Activated CD8-positive, alpha-beta T cell treated with anti-CD3 and anti-CD28 coated beads, Interleukin-2, amount 10 ng/mL, durations not matched to agents 7 days and 5 days (primary cell): Measurements from ENCODE around the gene MTG1. TPM values are rescaled to one million over a fixed set of nuclear protein-coding genes. Genes with fewer than 3 reads are reported as not detected.
"Not testable (repeated sequence)": the region's sequence is repeated elsewhere in the genome, so short reads cannot be mapped to it uniquely, and the experiment has no call there.

Source experiments
- ATAC-seq: fragments of 150-1000 bp; cut with Tn5 transposase; one replicate; pipeline ENCODE4 v1.10.0; 2021; ENCODE audit warnings: moderate library complexity
- CTCF ChIA-PET: fragments of 350-600 bp; sonication (Branson Sonifier 250); formaldehyde crosslinking; loops from one replicate; lab custom pipeline; 2021; ENCODE audit warnings: antibody characterized with exemption; lab: Charles Lee
- POLR2A ChIA-PET: fragments of 350-600 bp; sonication (Branson Sonifier 250); formaldehyde crosslinking; loops from one replicate; lab custom pipeline; 2021; ENCODE audit warnings: antibody characterized with exemption; lab: Charles Lee
- DNase-seq: peaks from one replicate; pipeline ENCODE4 v3.0.0-alpha.2; 2020
- H3K27ac Mint-ChIP-seq: one replicate; pipeline ENCODE4 v1.8.0; 2021; ENCODE audit warnings: mild to moderate bottlenecking, mixed read lengths
- H3K27me3 Mint-ChIP-seq: one replicate; pipeline ENCODE4 v1.8.0; 2021; ENCODE audit warnings: low read depth, mixed read lengths
- H3K36me3 Mint-ChIP-seq: one replicate; pipeline ENCODE4 v1.8.0; 2021; ENCODE audit warnings: low read depth, mixed read lengths
- H3K4me1 Mint-ChIP-seq: one replicate; pipeline ENCODE4 v1.8.0; 2021; ENCODE audit warnings: low read depth, mixed read lengths
- H3K4me3 Mint-ChIP-seq: one replicate; pipeline ENCODE4 v1.8.0; 2021; ENCODE audit warnings: mild to moderate bottlenecking, mixed read lengths
- H3K9me3 Mint-ChIP-seq: one replicate; pipeline ENCODE4 v1.8.0; 2022; ENCODE audit warnings: mixed read lengths; ENCODE audit not compliant: insufficient read depth
- total RNA-seq, 2 experiments: library from RNA; stranded (reverse); gene quantifications; one replicate each; pipeline ENCODE4 v1.2.3, GENCODE V29; 2021

MTG1 gene
- total RNA-seq, 2 experiments from 2014 or later, result 51.8 to 54.8 TPM

DNA sequence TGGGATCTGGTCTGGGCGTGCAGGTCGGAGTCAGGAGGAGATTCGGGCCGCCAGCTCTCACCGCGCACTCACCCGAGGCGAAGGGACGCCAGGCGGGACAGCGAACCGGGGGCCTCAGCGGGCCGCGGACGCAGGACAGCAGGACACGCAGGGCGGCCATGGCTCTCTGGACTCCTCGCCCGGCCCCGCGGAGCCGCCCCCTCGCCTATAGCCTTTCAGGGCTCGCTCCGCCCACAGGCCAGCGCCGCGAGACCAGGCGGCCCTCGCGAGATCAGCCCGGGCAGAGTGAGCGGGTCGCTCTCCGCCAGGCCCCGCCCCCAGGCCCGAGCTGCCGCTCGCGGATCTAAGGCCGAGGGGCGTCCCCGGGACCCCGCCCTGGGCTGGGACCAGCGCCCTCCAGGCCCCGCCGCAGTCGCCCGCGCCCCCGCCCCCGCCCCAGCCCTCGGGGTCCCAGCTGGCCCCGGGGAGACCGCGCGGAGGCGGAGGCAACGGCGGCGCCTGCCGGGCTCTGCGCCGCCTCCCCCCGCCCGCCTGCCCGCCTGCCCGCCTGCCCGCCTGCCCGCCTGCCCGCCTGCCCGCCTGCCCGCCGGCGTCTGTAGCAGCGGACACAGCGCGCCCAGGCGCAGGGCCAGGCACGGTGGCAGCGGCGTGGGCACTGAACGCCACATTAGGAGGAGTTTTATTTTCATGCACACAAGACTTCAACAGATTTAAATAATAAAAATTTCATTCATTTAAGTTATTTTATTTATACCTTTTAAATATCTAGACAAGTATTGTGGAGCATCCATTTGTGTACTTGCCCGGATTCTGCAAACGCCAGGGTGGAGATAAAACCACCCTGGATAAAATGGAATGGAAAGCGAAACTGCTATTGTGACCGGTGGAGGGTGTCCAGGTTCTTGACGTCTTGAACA is 20.5 kb upstream of the MTG1 start, which contains the start of gene ECHS1:
Gene ECHS1, minus strand, starts transcription at position 181 of the 917 bp plus-strand sequence. Its CDS starts 21 bp downstream, at position 160.
- Mint-ChIP-seq H3K27me3 (peaks cover 22% of the 10 kb centered on the region), H3K4me3 (peak within 1 kb of the TSS; percentile 78), H3K36me3 (peaks cover 12% of the 10 kb centered on the region), H3K9me3 (no peaks in the 10 kb centered on the region), H3K4me1 (peaks cover 15% of the 10 kb centered on the region), H3K27ac (peak within 1 kb of the TSS; percentile 73)
- ChIA-PET POLR2A (interaction anchor here (0.9 kb wide), 1 partner anchor 13 kb away, joined by 3 read pairs; no protein-coding TSS in a partner anchor), CTCF (interaction anchor here (1.0 kb wide), 1 partner anchor 44 kb away, joined by 4 read pairs; no protein-coding TSS in a partner anchor)
- DNase-seq (peak; percentile 95), ATAC-seq (peak; percentile 99)

DNA sequence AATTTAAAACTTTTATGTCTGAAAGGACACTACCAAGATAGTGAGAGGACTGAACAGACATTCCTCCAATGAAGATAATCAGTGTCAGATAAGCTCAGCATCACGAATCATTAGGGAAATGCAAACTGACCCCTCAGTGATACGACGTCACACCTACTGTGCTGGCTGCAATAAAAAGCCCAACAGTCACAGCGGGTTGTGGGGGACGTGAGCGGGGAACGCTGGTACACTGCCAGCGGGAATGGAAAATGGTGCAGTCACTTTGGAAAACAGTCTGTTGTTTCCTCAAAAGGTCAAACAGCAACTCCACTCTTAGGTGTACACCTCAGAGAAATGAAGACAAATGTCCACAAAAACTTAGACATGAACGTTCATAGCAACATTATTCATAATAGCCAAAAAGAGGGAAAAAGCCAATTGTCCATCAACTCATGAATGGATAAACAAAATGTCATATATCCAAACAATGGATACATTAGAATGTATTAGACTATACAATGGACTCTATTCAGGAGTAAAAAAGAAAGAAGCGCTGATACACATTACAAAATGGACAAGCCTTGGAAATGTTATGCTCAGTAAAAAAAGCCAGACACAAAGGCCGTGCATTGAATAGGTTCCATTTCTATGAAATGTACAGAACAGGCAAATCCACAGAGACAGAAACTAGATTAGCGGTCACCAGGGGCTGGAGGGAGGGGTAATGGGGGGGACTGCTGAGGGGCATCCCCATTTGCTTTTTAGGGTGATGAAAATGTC is 18.4 kb upstream of the MTG1 start:
- Mint-ChIP-seq H3K9me3 (no peaks in the 10 kb centered on the region), H3K27ac (no peak overlapping the region), H3K27me3 (peaks cover 22% of the 10 kb centered on the region), H3K4me3 (no peak overlapping the region), H3K36me3 (peaks cover 4% of the 10 kb centered on the region), H3K4me1 (peaks cover 17% of the 10 kb centered on the region)
- DNase-seq (no peak), ATAC-seq (no peak)
- POLR2A ChIA-PET, result no interaction called here
- CTCF ChIA-PET, result no interaction called here

DNA sequence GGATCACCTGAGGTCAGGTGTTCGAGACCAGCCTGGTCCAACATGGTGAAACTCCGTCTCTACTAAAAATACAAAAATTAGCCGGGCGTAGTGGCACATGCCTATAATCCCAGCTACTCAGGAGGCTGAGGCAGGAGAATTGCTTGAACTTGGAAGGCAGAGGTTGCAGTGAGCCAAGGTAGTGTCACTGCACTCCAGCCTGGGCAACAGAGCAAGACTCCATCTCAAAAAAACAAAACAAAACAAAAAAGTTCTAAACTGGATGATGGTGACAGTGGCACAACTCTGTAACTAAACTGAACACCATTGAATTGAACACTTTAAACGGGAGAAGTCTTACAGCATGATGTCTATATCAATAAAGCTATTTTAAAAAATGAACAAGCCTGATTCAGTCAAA is 17.8 kb upstream of the MTG1 start:
- H3K4me3 Mint-ChIP-seq, H3K9me3 Mint-ChIP-seq, DNase-seq, H3K36me3 Mint-ChIP-seq, H3K27ac Mint-ChIP-seq, CTCF ChIA-PET, ATAC-seq: not testable (repeated sequence)
- peaks cover 22% of the 10 kb centered on the region for H3K27me3 Mint-ChIP-seq
- POLR2A ChIA-PET, result interaction anchor here (2.7 kb wide), 1 partner anchor 14 kb away, joined by 18 read pairs; no protein-coding TSS in a partner anchor
- H3K4me1 Mint-ChIP-seq, result peaks cover 17% of the 10 kb centered on the region

DNA sequence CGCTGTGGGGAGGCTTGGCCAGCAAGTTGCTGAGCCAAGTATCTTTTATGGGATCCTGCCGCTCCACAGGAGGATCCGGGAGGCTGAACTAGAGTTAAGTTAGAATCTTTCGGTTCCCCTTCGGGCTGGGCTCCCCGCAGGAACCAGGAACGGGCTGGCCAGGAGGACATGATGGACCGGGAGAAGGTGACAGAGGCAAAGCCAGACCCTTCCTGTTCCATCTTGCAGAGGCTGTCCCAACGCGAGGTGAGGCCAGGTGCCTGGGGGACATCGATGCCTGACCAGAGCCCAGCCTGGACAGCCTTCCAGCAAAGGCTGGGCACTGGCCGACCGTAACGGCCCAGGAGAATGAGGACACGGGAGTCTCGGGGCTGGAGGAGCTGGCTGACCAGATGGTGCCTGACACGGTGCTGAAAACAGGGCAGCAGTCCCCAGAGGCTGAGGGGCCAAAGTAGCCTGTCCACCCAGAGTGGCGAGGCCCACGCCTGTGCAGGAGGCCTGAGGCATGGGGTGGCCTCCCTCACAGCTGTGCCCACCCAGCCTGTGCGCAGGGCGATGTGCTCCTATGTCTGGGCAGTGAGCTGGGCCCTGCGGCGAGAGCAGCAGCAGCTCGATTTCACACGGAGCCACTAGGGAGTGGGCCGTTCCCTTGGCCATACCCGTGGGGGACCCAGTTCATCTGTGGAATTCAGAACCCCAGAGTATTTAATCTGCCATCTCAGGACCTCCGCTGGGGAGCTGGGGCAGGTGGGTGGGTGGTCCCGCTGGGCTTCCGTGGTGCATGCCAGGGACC is 16.7 kb upstream of the MTG1 start:
- no peak overlapping the region for H3K27ac Mint-ChIP-seq
- DNase-seq (no peak), ATAC-seq (no peak)
- no peaks in the 10 kb centered on the region for H3K9me3 Mint-ChIP-seq
- CTCF ChIA-PET, result no interaction called here
- H3K4me1 Mint-ChIP-seq, result peaks cover 13% of the 10 kb centered on the region
- POLR2A ChIA-PET, result interaction anchor here (1.3 to 2.7 kb wide), 2 partner anchors 13 to 16 kb away, joined by 3 to 18 read pairs; no protein-coding TSS in a partner anchor
- peaks cover 22% of the 10 kb centered on the region for H3K27me3 Mint-ChIP-seq
- peak overlapping the region; percentile 49 for H3K4me3 Mint-ChIP-seq
- H3K36me3 Mint-ChIP-seq, result no peaks in the 10 kb centered on the region

DNA sequence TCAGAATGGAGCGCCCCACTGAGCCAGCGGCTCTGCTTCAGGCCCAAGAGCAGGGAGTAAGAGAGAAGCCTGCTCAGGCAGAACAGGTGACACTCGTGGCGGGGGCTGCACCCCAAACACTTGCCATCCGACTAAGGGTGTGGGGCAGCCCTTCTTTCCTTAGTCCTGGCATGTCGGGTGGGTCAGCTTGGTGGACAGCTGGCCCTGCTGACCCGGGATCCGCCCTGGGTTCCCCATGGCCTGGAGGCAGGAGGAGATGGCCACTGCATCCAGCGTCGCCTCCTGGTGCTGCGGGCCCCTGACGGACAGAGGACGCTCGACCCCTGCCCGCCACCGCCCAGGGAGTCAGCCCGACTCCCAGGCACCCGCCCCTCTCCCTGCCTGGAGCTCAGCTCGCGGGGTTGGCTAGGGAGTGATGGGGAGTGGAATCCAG is 16.1 kb upstream of the MTG1 start:
- POLR2A ChIA-PET, result interaction anchor here (0.6 to 2.7 kb wide), 4 partner anchors 12 to 103 kb away, joined by 3 to 18 read pairs (median 3); partner anchors contain the start of gene CALY
- no peak overlapping the region for H3K27ac Mint-ChIP-seq
- H3K36me3 Mint-ChIP-seq, result no peaks in the 10 kb centered on the region
- H3K27me3 Mint-ChIP-seq, result peaks cover 22% of the 10 kb centered on the region
- H3K9me3 Mint-ChIP-seq, result no peaks in the 10 kb centered on the region
- H3K4me3 Mint-ChIP-seq, result peak overlapping the region; percentile 79
- CTCF ChIA-PET, result no interaction called here
- DNase-seq (no peak), ATAC-seq (no peak)
- peaks cover 13% of the 10 kb centered on the region for H3K4me1 Mint-ChIP-seq

DNA sequence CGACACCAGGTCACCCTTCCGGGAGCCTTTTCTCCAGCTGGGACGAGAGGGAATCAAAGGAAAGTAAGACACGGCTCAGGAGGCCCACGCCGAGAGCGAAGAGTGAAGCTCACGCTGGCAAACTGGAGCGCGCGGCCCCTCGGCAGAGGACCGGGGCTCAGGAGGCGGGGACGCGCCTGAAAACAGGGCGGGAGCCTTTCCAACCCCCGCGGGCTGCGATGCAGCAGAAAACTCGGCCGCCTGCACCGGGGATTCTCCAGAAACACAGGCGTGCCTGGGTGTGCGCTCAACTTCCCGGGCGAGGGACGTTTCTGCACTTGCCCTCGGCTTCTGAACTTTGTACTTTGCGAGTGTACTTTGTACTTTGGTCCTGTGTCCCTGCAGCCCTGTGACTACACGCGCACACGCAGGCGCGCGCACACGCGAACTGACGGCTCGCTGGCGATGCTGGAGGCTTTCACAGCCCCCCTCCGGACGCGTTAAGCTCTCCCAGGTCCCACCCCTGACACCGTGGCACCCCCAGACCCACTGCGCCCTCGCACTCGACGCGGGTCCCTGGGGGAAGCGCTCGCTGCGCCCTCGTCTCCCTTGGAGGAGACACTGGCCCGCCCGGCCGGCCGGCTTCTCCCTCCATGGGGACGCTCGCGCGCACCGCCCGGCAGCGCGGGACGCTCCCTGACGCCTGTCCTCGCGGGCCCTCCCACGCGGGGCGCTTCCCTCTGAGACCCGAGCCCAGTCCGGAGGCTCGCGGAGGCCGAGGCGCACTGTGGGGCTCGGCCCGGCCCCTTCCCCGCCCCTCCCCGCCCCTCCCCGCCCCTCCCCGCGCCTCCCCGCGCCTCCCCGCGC is 15.5 kb upstream of the MTG1 start:
- H3K27ac Mint-ChIP-seq, result peak overlapping the region; percentile 57
- no peaks in the 10 kb centered on the region for H3K36me3 Mint-ChIP-seq
- ATAC-seq (peak; percentile 76), DNase-seq (peak; percentile 70)
- H3K4me3 Mint-ChIP-seq, result peak overlapping the region; percentile 79
- H3K4me1 Mint-ChIP-seq, result peaks cover 13% of the 10 kb centered on the region
- no peaks in the 10 kb centered on the region for H3K9me3 Mint-ChIP-seq
- POLR2A ChIA-PET, result interaction anchor here (0.6 to 2.7 kb wide), 4 partner anchors 12 to 103 kb away, joined by 3 to 18 read pairs (median 3); partner anchors contain the start of gene CALY
- H3K27me3 Mint-ChIP-seq, result peaks cover 22% of the 10 kb centered on the region
- CTCF ChIA-PET, result no interaction called here

DNA sequence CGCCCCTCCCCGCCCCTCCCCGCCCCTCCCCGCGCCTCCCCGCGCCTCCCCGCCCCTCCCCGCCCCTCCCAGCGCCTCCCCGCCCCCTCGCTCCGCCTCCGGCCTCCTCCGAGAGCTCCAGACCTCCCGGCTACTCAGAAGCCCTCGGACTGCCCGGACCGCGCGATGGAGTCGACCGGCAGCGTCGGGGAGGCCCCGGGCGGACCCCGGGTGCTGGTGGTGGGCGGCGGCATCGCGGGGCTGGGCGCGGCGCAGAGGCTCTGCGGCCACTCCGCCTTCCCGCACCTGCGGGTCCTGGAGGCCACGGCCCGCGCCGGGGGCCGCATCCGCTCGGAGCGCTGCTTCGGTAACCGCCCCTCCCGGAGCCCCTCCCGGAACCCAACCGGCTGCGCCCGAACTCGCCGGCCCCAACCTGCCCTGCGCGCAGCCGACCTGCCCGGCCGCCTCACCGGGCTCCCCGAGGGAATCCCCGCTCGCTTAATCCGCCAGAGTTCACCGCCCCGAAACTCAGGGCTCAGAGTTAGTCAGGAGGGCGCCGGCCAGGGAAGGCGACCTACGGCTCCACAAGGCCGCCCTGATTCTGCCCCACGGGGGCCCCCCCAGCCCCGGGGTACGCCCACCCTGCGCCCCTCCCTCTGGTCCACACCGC is 14.7 kb upstream of the MTG1 start, which contains the start of gene PAOX:
Gene PAOX, plus strand, starts transcription at position 111 of the 649 bp plus-strand sequence. Its CDS starts 55 bp downstream, at position 166.
- H3K27ac Mint-ChIP-seq, result peak within 1 kb of the TSS; percentile 57
- no peaks in the 10 kb centered on the region for H3K36me3 Mint-ChIP-seq
- ChIA-PET POLR2A (interaction anchor here (1.2 to 2.7 kb wide), 3 partner anchors 10 to 12 kb away, joined by 3 to 18 read pairs (median 10); no protein-coding TSS in a partner anchor), CTCF (no interaction called here)
- peaks cover 10% of the 10 kb centered on the region for H3K4me1 Mint-ChIP-seq
- peaks cover 20% of the 10 kb centered on the region for H3K27me3 Mint-ChIP-seq
- ATAC-seq (peak; percentile 54), DNase-seq (peak; percentile 60)
- no peaks in the 10 kb centered on the region for H3K9me3 Mint-ChIP-seq
- H3K4me3 Mint-ChIP-seq, result peak within 1 kb of the TSS; percentile 79

DNA sequence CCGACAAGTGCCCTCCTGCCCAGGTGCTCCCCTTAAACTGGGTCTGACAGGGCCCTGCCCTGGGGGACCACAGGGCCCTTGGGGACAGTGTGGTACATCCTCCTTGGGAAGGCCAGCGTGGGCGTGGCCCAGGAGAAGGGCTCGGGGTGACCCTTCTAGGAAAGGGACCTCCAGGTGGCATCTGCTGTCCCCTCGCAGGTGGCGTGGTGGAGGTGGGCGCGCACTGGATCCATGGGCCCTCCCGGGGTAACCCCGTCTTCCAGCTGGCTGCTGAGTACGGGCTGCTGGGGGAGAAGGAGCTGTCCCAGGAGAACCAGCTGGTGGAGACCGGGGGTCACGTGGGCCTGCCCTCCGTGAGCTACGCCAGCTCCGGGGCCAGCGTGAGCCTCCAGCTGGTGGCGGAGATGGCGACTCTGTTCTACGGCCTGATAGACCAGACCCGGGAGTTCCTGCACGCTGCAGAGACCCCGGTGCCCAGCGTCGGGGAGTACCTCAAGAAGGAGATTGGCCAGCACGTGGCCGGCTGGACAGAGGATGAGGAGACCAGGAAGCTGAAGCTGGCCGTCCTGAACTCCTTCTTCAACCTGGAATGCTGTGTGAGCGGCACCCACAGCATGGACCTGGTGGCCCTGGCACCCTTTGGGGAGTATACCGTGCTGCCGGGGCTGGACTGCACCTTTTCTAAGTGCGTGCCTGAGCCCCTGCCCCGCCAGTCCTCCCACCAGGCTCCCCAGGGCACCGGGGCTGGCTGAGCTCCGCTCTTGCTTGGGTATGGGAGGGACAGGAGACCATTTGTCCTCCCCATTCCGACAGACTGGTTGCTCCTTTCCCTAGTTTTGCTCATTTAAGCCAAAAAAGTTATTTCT is 13.9 kb upstream of the MTG1 start:
- ChIA-PET CTCF (no interaction called here), POLR2A (interaction anchor here (1.2 to 2.1 kb wide), 2 partner anchors 9 to 12 kb away, joined by 3 to 10 read pairs; no protein-coding TSS in a partner anchor)
- Mint-ChIP-seq H3K36me3 (no peaks in the 10 kb centered on the region), H3K27ac (no peak overlapping the region), H3K4me1 (peaks cover 6% of the 10 kb centered on the region), H3K4me3 (peak overlapping the region; percentile 49), H3K27me3 (peaks cover 17% of the 10 kb centered on the region), H3K9me3 (no peaks in the 10 kb centered on the region)
- no peak for DNase-seq
- no peak for ATAC-seq

DNA sequence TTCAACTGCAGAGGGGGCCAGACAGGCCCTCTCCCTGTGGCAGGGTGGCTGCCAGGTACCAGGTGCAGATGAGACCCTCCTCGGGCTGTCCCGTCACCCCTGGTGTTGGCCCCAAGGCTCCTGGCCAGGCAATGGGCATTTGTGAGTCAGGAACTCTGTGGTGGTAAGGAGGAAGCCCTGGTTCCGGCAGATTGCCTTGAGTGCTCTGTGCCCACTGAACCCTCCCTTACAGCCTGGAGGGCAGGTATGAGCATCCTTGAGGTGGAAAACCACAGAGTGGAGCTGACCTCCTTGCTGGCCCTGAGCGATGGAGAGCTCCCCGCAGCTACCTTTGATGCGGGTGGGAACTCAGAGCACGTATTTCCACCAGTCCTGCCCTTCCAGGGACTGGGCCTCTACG is 12.9 kb upstream of the MTG1 start:
- no peak overlapping the region for H3K27ac Mint-ChIP-seq
- peaks cover 11% of the 10 kb centered on the region for H3K27me3 Mint-ChIP-seq
- H3K4me3 Mint-ChIP-seq, result no peak overlapping the region

More for the DNA sequence above, 12.9 kb upstream of the MTG1 start:
- no peaks in the 10 kb centered on the region for H3K9me3 Mint-ChIP-seq
- H3K4me1 Mint-ChIP-seq, result peaks cover 6% of the 10 kb centered on the region
- CTCF ChIA-PET, result no interaction called here
- DNase-seq (no peak), ATAC-seq (no peak)
- H3K36me3 Mint-ChIP-seq, result no peaks in the 10 kb centered on the region
- POLR2A ChIA-PET, result interaction anchor here (2.1 kb wide), 1 partner anchor 8 kb away, joined by 10 read pairs; no protein-coding TSS in a partner anchor
